ENCODE data around the gene STK39.

Gene STK39

GRCh38 chr2:167962436-167963226, 284.8 kb downstream of the STK39 start:
- no peaks in the 10 kb centered on the region for H3K9me3 ChIP-seq (ENCODE audit: insufficient read depth, low read length, severe bottlenecking)
- no peak overlapping the region for H2AFZ ChIP-seq (ENCODE audit: low read depth, low read length)
- TF ChIP-seq, protein P1, sequence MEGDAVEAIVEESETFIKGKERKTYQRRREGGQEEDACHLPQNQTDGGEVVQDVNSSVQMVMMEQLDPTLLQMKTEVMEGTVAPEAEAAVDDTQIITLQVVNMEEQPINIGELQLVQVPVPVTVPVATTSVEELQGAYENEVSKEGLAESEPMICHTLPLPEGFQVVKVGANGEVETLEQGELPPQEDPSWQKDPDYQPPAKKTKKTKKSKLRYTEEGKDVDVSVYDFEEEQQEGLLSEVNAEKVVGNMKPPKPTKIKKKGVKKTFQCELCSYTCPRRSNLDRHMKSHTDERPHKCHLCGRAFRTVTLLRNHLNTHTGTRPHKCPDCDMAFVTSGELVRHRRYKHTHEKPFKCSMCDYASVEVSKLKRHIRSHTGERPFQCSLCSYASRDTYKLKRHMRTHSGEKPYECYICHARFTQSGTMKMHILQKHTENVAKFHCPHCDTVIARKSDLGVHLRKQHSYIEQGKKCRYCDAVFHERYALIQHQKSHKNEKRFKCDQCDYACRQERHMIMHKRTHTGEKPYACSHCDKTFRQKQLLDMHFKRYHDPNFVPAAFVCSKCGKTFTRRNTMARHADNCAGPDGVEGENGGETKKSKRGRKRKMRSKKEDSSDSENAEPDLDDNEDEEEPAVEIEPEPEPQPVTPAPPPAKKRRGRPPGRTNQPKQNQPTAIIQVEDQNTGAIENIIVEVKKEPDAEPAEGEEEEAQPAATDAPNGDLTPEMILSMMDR (IDR thresholded peaks at IDR 0.05; ENCODE audit: borderline replicate concordance, extremely low read depth, low read length, poor library complexity, severe bottlenecking), result no peak
- no peak for TF ChIP-seq EZH2 (IDR thresholded peaks at IDR 0.05; ENCODE audit: borderline replicate concordance, low read depth, low read length, severe bottlenecking)
- no peak for DNase-seq
- no peaks in the 10 kb centered on the region for H4K20me1 ChIP-seq (ENCODE audit: insufficient read depth, low read length)
- no peak overlapping the region for H3K4me3 ChIP-seq (ENCODE audit: low read depth in 1 of 2, low read length in 2 of 2)
- H3K36me3 ChIP-seq (ENCODE audit: insufficient read depth, low read length), result 0 out of 2 replicates have a peak, but pooled peaks cover 3% of the 10 kb centered on the region
- no peaks in the 10 kb centered on the region for H3K27me3 ChIP-seq (ENCODE audit: insufficient read depth, low read length, poor library complexity)
- H3K27ac ChIP-seq (ENCODE audit: low read length), result no peak overlapping the region
- no peak for ATAC-seq (ENCODE audit: insufficient read depth, low read depth)
- no peaks in the 10 kb centered on the region for H3K4me1 ChIP-seq (ENCODE audit: insufficient read depth, low read length)
- no peaks in the 10 kb centered on the region for H3K79me2 ChIP-seq (ENCODE audit: insufficient read depth, low read length)
- H3K4me2 ChIP-seq (ENCODE audit: insufficient read depth, low read length), result no peak overlapping the region
- H3K9ac ChIP-seq (ENCODE audit: low read depth, low read length), result no peak overlapping the region

GRCh38 chr2:167961536-167962048, 285.8 kb downstream of the STK39 start:
- no peak overlapping the region for H3K9ac ChIP-seq (ENCODE audit: low read depth, low read length)
- H3K4me1 ChIP-seq (ENCODE audit: insufficient read depth, low read length), result no peaks in the 10 kb centered on the region
- no peak overlapping the region for H3K4me3 ChIP-seq (ENCODE audit: low read depth in 1 of 2, low read length in 2 of 2)
- 0 out of 2 replicates have a peak, but pooled peaks cover 3% of the 10 kb centered on the region for H3K36me3 ChIP-seq (ENCODE audit: insufficient read depth, low read length)
- no peak overlapping the region for H2AFZ ChIP-seq (ENCODE audit: low read depth, low read length)
- no peak overlapping the region for H3K27ac ChIP-seq (ENCODE audit: low read length)
- no peaks in the 10 kb centered on the region for H4K20me1 ChIP-seq (ENCODE audit: insufficient read depth, low read length)
- no peaks in the 10 kb centered on the region for H3K79me2 ChIP-seq (ENCODE audit: insufficient read depth, low read length)
- DNase-seq (no peak), ATAC-seq (ENCODE audit: insufficient read depth, low read depth) (no peak)
- H3K9me3 ChIP-seq (ENCODE audit: insufficient read depth, low read length, severe bottlenecking), result no peaks in the 10 kb centered on the region
- TF ChIP-seq, protein P1 (IDR thresholded peaks at IDR 0.05; ENCODE audit: borderline replicate concordance, extremely low read depth, low read length, poor library complexity, severe bottlenecking), result no peak
- TF ChIP-seq EZH2 (IDR thresholded peaks at IDR 0.05; ENCODE audit: borderline replicate concordance, low read depth, low read length, severe bottlenecking), result no peak
- H3K4me2 ChIP-seq (ENCODE audit: insufficient read depth, low read length), result no peak overlapping the region
- no peaks in the 10 kb centered on the region for H3K27me3 ChIP-seq (ENCODE audit: insufficient read depth, low read length, poor library complexity)

GRCh38 chr2:167960089-167960747, 287.2 kb downstream of the STK39 start:
- no peaks in the 10 kb centered on the region for H3K4me1 ChIP-seq (ENCODE audit: insufficient read depth, low read length)
- H3K27me3 ChIP-seq (ENCODE audit: insufficient read depth, low read length, poor library complexity), result no peaks in the 10 kb centered on the region
- ATAC-seq (ENCODE audit: insufficient read depth, low read depth) (no peak), DNase-seq (no peak)
- 0 out of 2 replicates have a peak, but pooled peaks cover 3% of the 10 kb centered on the region for H3K36me3 ChIP-seq (ENCODE audit: insufficient read depth, low read length)
- H3K9ac ChIP-seq (ENCODE audit: low read depth, low read length), result no peak overlapping the region
- no peak overlapping the region for H3K4me2 ChIP-seq (ENCODE audit: insufficient read depth, low read length)
- no peaks in the 10 kb centered on the region for H3K9me3 ChIP-seq (ENCODE audit: insufficient read depth, low read length, severe bottlenecking)
- TF ChIP-seq EZH2 (IDR thresholded peaks at IDR 0.05; ENCODE audit: borderline replicate concordance, low read depth, low read length, severe bottlenecking), result no peak
- TF ChIP-seq, protein P1 (IDR thresholded peaks at IDR 0.05; ENCODE audit: borderline replicate concordance, extremely low read depth, low read length, poor library complexity, severe bottlenecking), result no peak
- H3K4me3 ChIP-seq (ENCODE audit: low read depth in 1 of 2, low read length in 2 of 2), result no peak overlapping the region
- H4K20me1 ChIP-seq (ENCODE audit: insufficient read depth, low read length), result no peaks in the 10 kb centered on the region
- no peak overlapping the region for H3K27ac ChIP-seq (ENCODE audit: low read length)
- no peaks in the 10 kb centered on the region for H3K79me2 ChIP-seq (ENCODE audit: insufficient read depth, low read length)
- no peak overlapping the region for H2AFZ ChIP-seq (ENCODE audit: low read depth, low read length)
